SH-SY5Y (cell line): ENCODE data around the gene IL1RN.

Source experiments
- GATA2 ChIP-seq: IDR thresholded peaks from 2 replicates; pipeline ENCODE4 v1.6.1; 2011; ENCODE audit warnings: mild to moderate bottlenecking, low read depth, low read length
- GATA3 ChIP-seq: IDR thresholded peaks from 2 replicates; pipeline ENCODE4 v1.6.1; 2011; ENCODE audit warnings: low read depth, mild to moderate bottlenecking, low read length, moderate library complexity

The IL1RN gene

DNA sequence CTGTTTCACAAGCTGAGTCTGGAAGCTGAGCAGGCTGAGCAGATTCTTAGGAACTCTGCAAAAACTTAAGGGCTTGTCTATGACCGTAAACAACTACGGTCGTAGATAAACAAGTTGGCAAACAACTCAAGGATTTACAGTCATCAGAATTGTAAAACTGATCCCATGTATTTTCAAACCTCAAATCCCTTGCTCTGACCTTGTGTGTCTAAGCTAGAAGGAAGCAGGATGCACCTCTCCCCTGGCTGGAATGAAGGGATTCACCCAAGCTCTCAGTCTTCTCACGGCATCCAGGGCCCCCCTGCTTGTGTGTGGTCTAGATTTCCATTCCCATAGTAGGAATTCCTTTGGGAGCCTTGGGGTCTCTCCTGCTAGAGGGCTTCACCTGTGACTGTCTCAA, 12.4 kb upstream of the IL1RN start:
- TF ChIP-seq GATA2 = no peak
- no peak for TF ChIP-seq GATA3

DNA sequence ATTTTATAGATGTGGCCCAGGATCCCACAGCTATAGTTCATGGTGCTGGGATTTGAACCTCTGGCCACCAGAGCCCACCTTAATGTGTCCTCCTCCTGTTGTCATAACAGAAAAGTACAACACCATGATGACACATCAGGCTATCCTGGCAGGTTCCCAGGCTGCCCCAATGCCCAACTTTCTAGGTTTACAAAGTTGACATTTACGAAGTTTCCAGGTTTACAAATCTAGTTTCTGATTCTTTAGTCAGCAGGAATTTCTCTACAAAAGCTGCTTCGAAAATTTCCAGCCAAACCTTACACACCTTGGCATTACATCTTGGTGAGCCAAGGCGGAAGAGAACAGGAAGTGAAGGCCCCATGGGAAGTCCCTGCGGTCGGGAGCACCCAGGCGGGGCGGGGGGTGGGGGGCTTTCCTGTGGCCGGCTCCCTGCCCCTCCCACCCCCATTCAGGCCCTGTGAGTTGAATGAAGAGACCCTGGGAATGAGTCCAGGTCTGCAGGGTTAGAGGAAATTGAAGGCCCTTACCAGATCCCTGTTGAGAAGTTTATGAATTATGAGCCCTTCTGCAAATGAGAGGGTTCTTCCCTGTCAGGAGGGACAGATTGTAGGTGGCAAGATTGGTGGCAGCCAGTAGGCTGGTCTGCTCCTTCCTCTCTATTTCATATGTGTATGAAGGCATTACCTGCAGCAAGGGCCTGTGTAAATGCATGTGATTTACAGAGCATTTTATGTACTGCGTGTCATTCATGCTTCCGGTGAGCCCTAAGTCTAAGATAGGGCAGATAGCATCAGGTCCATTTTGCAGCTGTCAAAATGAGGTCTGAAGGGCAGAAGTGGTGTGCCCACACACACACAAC, 11.1 kb upstream of the IL1RN start:
- TF ChIP-seq GATA2 = no peak
- TF ChIP-seq GATA3 = no peak

DNA sequence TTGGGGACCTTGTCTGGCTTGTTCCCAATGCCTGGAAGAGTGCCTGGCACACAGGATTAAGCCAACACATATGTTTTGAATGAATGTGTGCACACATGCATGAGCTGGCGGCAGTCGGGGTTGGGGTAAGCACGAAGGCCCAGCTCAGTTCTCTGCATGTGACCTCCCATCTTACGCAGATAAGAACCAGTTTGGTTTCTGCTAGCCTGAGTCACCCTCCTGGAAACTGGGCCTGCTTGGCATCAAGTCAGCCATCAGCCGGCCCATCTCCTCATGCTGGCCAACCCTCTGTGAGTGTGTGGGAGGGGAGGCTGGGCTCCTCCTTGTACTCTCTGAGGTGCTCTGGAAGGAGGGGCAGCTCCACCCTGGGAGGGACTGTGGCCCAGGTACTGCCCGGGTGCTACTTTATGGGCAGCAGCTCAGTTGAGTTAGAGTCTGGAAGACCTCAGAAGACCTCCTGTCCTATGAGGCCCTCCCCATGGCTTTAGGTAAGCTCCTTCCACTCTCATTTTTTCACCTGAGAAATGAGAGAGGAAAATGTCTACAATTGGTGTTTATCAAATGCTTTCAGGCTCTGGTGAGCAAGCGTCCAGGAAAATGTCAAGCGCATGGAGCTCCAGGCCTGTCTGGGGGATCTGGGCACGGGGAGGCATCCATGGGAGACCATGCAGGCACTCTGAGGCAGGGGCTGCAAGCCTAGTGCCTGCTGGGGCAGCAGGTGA, 9.7 kb upstream of the IL1RN start:
- TF ChIP-seq GATA2 (no peak), GATA3 (no peak)

DNA sequence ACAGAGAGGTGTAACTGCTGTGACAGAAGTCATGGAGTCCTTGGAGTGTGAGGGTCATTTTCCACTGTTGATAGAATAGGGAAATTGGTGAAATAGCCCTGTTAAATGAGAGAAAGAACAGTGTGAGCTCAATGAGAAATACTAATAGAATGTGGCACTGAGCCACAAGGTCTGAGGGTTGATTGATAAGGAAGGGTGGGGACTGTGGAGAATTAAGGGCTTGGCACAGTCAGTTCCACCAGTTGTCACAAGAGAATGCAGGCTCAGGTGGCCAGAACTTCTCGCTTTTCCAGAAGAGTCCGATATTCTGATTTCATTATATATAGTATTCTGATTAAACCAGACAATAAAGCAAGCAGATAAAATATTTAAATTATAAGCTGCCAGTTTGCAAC, 9.1 kb upstream of the IL1RN start:
- TF ChIP-seq GATA2 (no peak), GATA3 (no peak)

DNA sequence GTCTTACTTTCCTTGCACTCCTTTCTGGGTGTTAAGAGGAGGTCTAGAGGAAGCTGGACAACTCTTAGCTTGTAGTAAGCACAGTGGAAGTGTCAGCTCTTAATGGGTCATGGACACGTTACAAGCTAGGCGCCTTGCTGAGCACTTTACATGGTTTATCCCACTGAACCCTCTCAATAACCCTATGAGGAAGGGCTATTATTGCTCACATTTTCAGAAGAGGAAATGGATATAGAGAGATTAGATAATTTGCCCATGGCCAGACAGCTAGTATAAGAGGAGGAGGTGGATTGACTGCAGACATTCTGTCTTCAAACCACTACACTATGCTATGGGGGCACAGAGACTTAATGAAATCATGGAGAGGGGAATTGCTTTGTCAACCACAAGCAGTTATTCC, 8.3 kb upstream of the IL1RN start:
- TF ChIP-seq GATA3 (no peak), GATA2 (no peak)

DNA sequence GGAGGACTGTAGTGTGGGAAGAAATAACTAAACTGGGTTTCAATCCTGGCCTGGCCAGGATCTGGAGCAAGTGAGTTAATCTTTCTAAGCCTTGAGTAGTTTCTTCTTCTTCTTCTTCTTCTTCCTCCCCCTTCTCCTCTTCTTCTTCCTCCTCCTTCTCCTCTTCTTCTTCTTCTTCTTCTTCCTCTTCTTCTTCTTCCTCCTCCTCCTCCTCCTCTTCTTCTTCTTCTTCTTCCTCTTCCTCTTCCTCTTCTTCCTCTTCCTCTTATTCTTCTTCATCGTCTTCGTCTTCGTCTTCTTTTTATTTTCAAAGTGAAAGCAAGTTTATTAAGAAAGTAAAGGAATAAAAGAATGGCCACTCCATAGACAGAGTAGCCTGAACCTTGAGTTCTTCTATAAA, 6.5 kb upstream of the IL1RN start:
- TF ChIP-seq GATA2 = no peak
- TF ChIP-seq GATA3 = no peak

DNA sequence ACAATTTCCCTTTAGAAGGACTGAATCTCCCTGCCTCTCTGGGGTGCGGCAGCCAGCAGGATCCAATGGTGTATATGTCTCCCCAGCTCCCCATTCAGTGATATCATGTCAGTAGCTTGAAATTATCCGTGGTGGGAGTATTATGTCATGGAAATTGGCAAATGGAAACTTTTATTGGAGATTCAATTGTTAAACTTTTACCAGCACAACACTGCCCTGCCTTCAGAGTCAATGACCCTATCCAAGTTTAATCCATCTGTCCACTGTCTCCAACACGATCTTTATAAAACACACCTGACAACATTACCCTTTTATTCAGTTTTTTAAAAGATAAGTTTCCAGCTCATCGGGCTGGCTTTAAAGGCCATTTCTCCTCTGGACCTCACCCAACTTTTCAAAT, 5.0 kb upstream of the IL1RN start:
- no peak for TF ChIP-seq GATA3
- TF ChIP-seq GATA2 = no peak

DNA sequence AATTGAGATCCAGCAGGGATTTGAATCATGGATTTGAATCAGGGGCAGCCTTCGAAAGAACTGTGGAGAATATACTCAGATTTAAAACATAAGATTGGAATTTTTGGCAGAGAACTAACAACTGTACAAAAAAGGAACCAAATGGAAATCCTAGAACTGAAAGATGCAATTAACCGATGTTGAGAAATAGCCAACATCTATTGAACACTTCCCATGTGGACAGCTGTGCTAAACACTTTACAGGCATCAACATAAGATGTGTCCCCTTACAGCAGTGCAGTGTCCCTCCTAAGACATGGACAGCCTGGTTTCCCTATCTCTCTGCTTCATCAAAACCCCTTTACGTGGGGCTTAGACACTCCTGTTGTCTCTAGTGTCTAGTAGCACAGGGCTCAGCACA, 3.7 kb upstream of the IL1RN start:
- TF ChIP-seq GATA2 (no peak), GATA3 (no peak)

DNA sequence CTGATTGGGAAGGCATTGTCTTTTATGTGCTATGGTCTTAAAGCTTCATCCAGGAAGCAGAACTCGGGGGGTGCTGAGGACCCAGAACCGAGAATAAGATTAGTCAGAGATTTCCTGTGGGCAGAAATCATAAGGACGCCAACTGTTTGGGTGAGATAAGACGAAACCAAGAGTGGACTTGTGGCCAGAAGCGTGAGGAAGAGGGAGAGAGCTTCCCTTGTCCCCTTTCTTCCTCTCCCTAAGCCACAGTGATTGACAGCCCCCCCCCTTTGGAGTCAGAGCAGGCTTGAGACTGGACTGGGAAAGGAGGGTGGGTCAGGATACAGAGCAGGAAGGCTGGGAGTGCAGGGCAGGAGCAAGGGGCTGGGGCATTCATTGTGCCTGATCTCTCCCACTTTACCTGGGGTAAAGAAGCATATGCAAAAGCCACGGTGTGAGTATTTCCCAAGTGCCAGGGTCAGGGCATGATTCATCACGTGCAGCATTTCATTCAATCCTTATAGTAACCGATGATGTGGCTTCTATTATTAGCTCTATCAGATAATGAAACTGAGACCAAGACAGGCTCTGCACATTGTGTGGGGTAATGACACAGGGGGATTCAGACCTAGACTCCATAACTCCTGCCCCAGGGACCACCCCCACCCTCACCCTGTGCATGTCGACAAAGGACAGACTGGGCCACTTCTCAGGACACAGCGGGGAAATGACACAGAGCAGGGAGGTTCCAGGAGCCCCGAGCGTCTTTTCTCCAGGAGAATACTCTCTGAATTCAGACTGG, 3.0 kb upstream of the IL1RN start:
- no peak for TF ChIP-seq GATA3
- TF ChIP-seq GATA2 = no peak

DNA sequence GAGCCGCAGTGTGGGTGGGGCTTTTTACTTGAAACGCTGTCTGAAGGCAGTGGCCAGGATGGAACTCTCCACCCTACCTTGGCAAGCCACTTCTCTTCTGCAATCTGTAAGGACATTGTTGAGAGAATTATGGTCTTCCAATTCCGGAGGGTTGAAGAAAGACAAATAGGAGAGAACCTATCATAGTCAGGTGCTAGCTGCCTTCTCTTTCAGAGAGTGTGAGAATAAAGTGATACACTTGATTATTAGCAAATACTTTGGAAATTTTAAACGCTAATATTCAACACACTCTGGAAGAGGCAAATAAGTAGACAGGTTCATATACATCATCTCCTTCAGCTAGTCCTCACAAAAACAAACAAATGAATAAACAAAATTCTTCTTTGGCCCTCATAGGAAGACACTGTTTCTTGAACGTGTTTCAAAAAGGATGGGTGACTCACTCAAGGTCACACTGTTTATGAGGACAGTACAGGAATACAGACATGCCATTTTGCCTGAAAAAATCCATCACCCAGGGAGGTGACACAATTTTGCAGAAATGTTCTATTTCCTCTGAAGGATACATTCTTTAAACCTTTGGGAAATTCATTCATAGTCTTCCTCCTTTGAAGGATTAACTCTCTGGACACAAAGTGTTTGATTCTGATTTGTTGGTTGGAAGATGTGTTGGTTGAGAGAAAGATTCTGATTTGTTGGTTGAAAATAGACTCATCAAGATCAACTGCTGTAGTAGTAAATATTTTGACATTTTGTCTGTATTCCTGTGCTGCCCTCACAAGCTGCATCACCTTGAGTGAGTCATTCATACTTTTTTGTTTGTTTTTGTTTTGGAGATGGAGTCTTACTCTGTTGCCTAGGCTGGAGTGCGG, 2.2 kb upstream of the IL1RN start:
- no peak for TF ChIP-seq GATA3
- no peak for TF ChIP-seq GATA2

DNA sequence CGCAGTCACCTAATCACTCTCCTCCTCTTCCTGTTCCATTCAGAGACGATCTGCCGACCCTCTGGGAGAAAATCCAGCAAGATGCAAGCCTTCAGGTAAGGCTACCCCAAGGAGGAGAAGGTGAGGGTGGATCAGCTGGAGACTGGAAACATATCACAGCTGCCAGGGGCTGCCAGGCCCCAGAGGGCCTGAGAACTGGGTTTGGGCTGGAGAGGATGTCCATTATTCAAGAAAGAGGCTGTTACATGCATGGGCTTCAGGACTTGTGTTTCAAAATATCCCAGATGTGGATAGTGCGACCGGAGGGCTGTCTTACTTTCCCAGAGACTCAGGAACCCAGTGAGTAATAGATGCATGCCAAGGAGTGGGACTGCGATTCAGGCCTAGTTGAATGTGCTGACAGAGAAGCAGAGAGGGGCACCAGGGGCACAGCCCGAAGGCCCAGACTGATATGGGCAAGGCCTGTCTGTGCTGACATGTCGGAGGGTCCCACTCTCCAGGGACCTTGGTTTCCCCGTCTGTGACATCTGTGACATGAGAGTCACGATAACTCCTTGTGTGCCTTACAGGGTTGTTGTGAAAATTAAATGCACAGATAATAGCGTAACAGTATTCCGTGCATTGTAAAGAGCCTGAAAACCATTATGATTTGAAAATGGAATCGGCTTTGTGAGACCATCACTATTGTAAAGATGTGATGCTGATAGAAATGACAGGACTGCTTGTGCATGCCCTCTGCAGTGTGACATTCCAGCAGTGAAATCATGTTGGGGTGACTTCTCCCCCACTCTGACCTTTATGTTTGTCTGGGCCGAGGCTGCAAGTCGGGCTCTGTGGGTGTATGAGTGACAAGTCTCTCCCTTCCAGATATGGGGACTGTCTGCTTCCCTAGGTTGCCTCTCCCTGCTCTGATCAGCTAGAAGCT, 510 bp downstream of the IL1RN start:
- no peak for TF ChIP-seq GATA2
- TF ChIP-seq GATA3 = no peak

DNA sequence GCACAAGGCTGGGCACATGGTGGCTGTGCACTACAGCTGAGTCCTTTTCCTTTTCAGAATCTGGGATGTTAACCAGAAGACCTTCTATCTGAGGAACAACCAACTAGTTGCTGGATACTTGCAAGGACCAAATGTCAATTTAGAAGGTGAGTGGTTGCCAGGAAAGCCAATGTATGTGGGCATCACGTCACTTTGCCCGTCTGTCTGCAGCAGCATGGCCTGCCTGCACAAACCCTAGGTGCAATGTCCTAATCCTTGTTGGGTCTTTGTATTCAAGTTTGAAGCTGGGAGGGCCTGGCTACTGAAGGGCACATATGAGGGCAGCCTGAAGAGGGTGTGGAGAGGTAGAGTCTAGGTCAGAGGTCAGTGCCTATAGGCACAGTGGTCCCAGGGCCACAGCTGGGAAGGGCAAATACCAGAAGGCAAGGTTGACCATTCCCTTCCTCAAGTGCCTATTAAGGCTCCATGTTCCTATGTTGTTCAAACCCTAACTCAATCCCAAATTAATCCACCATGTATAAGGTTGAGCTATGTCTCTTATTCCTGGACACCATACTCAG, 2.2 kb downstream of the IL1RN start:
- no peak for TF ChIP-seq GATA3
- TF ChIP-seq GATA2 = no peak
